ENCODE data around the gene FILIP1.
"Not testable (repeated sequence)": the region's sequence is repeated elsewhere in the genome, so short reads cannot be mapped to it uniquely, and the experiment has no call there.

The FILIP1 gene

GRCh38 chr6:75445738-75446137 lies 47.9 kb downstream of the FILIP1 start:
- DNase-seq: no peak

DNA sequence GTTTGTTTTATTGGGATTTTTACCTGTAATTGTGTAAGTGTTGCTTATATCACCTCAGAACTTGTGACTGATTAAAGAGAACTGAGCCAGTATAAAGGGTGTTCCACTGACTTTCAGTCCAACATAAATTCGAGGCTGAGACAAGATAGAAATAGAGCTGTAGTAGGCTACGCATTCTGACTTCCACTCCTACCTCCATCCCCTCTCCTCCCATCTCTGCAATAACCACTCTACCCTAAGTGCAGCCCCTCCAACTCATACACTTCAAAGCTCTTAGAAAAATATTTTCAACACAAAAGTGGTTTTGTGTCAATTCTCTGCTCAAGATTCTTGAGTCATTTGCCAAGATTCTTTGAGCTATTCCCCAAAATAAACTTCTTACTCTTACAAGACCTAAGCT lies 48.7 kb downstream of the FILIP1 start:
- DNase-seq: no peak

- not testable (repeated sequence) for DNase-seq
Observed at GRCh38 chr6:75441883-75442282, 51.7 kb downstream of the FILIP1 start.

DNA sequence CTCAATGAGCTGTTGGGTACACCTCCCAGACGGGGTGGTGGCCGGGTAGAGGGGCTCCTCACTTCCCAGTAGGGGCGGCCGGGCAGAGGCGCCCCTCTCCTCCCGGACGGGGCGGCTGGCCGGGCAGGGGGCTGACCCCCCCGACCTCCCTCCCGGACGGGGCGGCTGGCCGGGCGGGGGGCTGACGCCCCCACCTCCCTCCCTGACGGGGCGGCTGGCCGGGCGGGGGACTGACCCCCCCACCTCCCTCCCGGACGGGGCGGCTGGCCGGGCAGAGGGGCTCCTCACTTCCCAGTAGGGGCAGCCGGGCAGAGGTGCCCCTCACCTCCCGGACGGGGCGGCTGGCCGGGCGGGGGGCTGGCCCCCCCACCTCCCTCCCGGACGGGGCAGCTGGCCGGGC lies 52.1 kb downstream of the FILIP1 start:
- not testable (repeated sequence) for DNase-seq

- DNase-seq: no peak
Observed at GRCh38 chr6:75438442-75439116, 55.0 kb downstream of the FILIP1 start.

DNA sequence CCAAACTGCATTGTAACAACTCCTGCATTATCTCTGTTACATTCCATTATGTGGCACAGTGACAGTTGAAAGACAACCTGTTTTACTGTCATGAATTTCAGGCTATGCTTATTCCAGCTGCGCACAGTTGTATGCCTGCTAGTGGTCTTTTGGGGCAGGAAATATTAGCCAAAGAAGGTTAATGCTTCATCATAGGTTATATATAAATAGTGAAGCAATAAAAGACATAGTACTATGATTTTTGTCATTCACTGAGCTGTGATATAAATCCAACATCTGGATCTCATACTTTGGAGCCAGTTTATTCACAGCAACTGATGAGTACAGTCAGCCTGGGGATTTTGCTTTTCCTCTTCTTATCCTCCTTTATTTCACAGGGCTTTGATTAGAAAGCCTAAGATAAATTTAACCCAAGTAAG lies 55.6 kb downstream of the FILIP1 start:
- DNase-seq: no peak

- no peak for DNase-seq
Observed at GRCh38 chr6:75437421-75437891, 56.1 kb downstream of the FILIP1 start.

DNA sequence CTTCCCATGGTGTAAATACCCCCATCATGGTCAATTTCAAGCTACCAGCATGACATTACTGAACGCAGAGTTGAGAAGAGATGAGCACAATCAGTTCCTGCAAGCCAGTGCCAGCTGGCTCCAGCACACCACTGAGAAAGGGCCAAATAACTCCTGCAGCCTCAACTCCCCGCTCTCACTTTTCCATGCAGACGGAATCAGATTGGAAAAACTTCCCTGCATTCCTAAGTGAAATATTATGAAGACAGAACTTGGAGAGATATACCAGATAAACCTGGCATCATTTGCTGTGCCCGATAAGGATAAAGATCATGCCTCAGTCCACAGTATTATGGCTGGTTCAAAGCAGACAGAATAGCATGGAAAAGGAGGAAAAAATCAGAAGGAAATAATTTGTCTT lies 56.7 kb downstream of the FILIP1 start:
- no peak for DNase-seq

- not testable (repeated sequence) for DNase-seq
Observed at GRCh38 chr6:75432809-75433208, 60.8 kb downstream of the FILIP1 start.

DNA sequence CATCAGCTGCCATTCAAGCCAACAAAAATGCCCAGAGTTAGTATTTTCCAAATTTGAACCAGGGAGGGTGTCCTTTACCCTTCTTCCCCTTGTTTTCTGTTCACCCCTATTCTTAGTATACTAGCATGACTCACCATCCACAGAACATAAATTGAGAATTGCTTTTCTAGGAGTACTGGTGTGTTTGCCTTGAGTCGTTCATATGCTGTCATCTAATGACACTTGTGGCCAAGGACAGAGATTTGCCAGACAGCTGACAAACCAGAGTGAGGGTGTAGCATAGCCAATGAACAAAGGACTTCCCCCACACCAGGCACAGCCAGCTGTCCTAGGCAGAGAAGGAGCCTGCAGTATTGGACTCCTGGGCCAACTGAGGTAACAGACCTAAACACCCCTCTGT lies 62.2 kb downstream of the FILIP1 start:
- no peak for DNase-seq

GRCh38 chr6:75430631-75431325 lies 62.8 kb downstream of the FILIP1 start:
- DNase-seq: no peak

- DNase-seq: no peak
Observed at GRCh38 chr6:75429061-75429703, 64.4 kb downstream of the FILIP1 start.

DNA sequence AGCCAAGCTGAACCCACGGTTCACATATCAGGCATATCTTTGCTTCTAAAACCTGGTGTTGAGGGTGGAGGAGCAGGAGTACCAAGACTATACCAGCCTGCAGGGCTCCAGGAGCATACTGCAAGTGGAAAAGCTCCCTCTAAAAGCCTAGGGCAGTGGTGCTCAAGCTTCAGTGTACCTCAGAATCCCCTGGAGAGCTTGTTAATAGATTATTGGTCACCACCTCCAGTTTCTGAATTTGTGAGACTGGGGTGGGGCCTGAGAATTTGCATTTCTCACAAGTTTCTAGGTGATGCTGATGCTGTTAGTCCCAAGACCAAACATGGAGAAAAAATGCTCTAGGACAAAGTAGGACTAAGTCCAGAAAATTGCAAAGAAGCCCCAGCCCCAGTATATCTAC lies 65.4 kb downstream of the FILIP1 start:
- DNase-seq: no peak

- DNase-seq: no peak
Observed at GRCh38 chr6:75427329-75427728, 66.3 kb downstream of the FILIP1 start.

- no peak for DNase-seq
Observed at GRCh38 chr6:75424618-75425548, 68.7 kb downstream of the FILIP1 start.

GRCh38 chr6:75423386-75423785 lies 70.2 kb downstream of the FILIP1 start:
- no peak for DNase-seq

DNA sequence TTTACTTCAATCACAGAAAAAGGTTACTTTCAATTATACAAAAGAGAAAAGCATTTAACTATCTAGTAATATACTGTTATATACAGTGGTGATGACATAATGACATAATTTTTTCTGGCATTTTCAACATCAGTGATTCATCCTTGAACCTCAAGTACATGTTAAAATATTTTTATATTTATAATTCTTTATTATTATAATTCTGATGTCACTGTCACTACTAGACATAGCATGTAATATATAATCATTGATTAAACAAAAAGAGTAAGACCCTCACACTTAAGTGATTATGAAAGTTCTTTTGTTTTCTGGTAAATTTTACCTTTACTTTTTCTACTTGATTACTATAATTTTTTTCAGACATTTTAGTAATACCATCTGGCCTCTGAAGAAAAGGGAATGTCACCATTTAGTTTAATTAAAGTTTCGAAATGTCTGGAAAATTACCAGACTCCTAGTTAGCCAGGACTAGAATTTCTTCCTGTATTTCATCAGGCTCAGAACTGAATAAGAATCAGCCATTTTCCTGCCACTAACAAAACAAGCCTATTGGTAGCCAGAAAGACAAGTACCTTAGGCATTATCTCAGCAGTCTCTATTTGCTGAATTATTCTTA lies 71.5 kb downstream of the FILIP1 start:
- no peak for DNase-seq

DNA sequence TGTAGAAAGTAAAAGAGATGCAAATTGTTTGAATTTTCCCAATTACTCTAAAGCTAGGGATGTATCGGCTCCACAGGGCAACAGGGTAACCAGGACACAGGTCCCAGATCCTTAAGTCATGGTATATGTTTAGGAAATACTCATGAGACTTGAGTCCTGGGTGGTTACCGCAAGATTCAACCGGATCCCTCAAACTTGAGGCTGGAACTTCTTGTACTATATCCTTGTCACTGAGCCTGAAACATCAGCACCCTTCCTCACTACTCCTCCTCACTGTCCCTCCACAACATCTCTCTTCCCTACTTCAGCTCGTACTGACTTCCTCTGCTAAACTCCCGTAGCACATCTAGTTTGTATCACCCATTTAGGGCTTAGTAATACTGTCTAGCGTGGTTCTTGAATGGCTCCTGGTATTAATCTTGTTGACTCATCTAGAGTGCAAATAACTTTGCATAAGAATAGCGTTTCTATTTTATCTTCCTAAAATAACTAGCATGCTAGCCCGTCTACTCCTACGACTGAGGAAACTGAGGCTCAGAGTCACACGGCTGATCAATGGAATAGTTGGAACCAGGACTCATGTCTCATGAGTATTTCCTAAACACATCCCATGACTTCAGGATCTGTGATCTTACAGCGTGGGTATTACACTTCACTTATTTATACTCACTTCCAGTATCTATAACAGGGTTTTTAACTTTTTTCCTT lies 72.1 kb downstream of the FILIP1 start:
- DNase-seq: no peak

GRCh38 chr6:75419980-75420379 lies 73.6 kb downstream of the FILIP1 start:
- no peak for DNase-seq

GRCh38 chr6:75419416-75419815 lies 74.2 kb downstream of the FILIP1 start:
- DNase-seq: no peak

DNA sequence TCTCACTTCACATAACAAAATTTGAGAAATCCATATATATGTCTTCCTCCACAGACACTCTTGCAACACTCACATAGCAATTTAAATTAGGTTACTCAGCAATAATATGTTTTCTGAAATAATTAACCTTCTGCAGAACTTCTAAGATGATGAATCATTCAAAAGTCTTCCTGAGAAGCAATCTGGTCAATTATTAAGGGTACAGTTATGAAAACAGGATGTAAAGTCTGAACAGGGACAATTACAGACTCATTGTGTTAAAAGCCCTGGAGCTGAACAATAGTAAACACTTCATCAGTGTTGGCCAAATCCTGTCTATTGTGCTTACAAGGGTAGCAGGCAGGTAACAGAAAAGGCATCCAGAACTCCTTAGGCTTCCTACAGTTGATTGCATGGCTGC lies 75.4 kb downstream of the FILIP1 start:
- no peak for DNase-seq

DNA sequence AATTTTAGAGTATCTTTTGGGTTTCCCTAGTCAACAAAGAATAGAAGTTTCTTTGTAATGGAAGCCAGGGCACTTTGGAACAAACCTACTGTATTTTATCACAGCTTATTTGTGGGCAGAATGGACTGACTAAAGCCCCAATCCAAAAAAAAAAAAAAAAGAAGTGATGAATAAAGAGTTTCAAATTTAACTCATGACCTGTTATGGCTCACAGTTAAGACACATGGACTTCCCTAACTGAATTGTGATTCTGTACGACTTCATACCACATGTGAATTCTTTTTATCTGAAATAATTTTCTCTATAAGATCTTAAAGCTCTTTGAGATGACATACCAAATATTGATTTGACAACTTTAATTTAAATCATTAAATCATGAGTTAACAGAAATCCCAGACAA lies 77.2 kb downstream of the FILIP1 start:
- DNase-seq: no peak
